ENCODE results near the gene MAGEA6. TPM values are rescaled to one million over a fixed set of nuclear protein-coding genes. Genes with fewer than 3 reads are reported as not detected.
A peak's percentile ranks its signal among the peaks of the same experiment; 100 is the strongest.
"Not testable (repeated sequence)": the region's sequence is repeated elsewhere in the genome, so short reads cannot be mapped to it uniquely, and the experiment has no call there.

MAGEA6 gene
- total RNA-seq, result not detected

- H3K4me3 Mint-ChIP-seq; CTCF ChIA-PET; H3K27me3 Mint-ChIP-seq (ENCODE audit: low read depth); intact Hi-C loops (cut with micrococcal nuclease); H3K27ac Mint-ChIP-seq; H3K36me3 Mint-ChIP-seq (ENCODE audit: low read depth); DNase-seq; H3K4me1 Mint-ChIP-seq (ENCODE audit: low read depth); H3K9me3 Mint-ChIP-seq: not testable (repeated sequence)
Measured at GRCh38 chrX:152769549-152770289, at the start of gene MAGEA6. Gene MAGEA6, minus strand, starts transcription at chrX:152769689. Its CDS starts 2,039 bp downstream, at chrX:152767650.

- no peaks in the 10 kb centered on the region for H3K36me3 Mint-ChIP-seq (ENCODE audit: low read depth)
Measured at GRCh38 chrX:152819266-152819665, 49.8 kb upstream of the MAGEA6 start.

GRCh38 chrX:152818356-152818755 lies 48.9 kb upstream of the MAGEA6 start:
- intact Hi-C loops (cut with micrococcal nuclease), result loop anchor here (5.0 kb wide), 1 partner anchor 1066 kb away; no protein-coding TSS in a partner anchor
- no peak for DNase-seq
- no peaks in the 10 kb centered on the region for H3K9me3 Mint-ChIP-seq
- H3K4me3 Mint-ChIP-seq, result no peak overlapping the region
- CTCF ChIA-PET, result no interaction called here
- no peaks in the 10 kb centered on the region for H3K4me1 Mint-ChIP-seq (ENCODE audit: low read depth)
- peaks cover 3% of the 10 kb centered on the region for H3K27me3 Mint-ChIP-seq (ENCODE audit: low read depth)
- H3K36me3 Mint-ChIP-seq (ENCODE audit: low read depth), result no peaks in the 10 kb centered on the region
- H3K27ac Mint-ChIP-seq, result no peak overlapping the region

More at GRCh38 chrX:152819266-152819665, 49.8 kb upstream of the MAGEA6 start:
- Mint-ChIP-seq H3K4me3 (no peak overlapping the region), H3K9me3 (no peaks in the 10 kb centered on the region), H3K27ac (no peak overlapping the region), H3K4me1 (ENCODE audit: low read depth) (no peaks in the 10 kb centered on the region), H3K27me3 (ENCODE audit: low read depth) (peaks cover 3% of the 10 kb centered on the region)
- intact Hi-C loops (cut with micrococcal nuclease), result loop anchor here (5.0 kb wide), 1 partner anchor 1067 kb away; no protein-coding TSS in a partner anchor
- CTCF ChIA-PET, result no interaction called here
- no peak for DNase-seq

GRCh38 chrX:152817078-152817764 lies 47.7 kb upstream of the MAGEA6 start:
- Mint-ChIP-seq H3K27me3 (ENCODE audit: low read depth) (peaks cover 3% of the 10 kb centered on the region), H3K4me3 (no peak overlapping the region), H3K36me3 (ENCODE audit: low read depth) (no peaks in the 10 kb centered on the region), H3K9me3 (no peaks in the 10 kb centered on the region), H3K4me1 (ENCODE audit: low read depth) (no peaks in the 10 kb centered on the region), H3K27ac (no peak overlapping the region)
- CTCF ChIA-PET, result interaction anchor here (0.7 to 1.0 kb wide), 2 partner anchors 166 to 215 kb away, joined by 3 read pairs; no protein-coding TSS in a partner anchor
- peak; percentile 44 for DNase-seq
- intact Hi-C loops (cut with micrococcal nuclease), result loop anchor here (1.0 to 5.0 kb wide), 4 partner anchors 174 to 1065 kb away; no protein-coding TSS in a partner anchor

GRCh38 chrX:152814048-152814447 lies 44.6 kb upstream of the MAGEA6 start:
- Mint-ChIP-seq H3K4me1 (ENCODE audit: low read depth) (no peaks in the 10 kb centered on the region), H3K36me3 (ENCODE audit: low read depth) (no peaks in the 10 kb centered on the region), H3K27ac (no peak overlapping the region), H3K27me3 (ENCODE audit: low read depth) (no peaks in the 10 kb centered on the region), H3K9me3 (no peaks in the 10 kb centered on the region), H3K4me3 (no peak overlapping the region)
- CTCF ChIA-PET, result interaction anchor here (1.4 kb wide), 1 partner anchor 181 kb away, joined by 3 read pairs; no protein-coding TSS in a partner anchor
- DNase-seq, result no peak
- intact Hi-C loops (cut with micrococcal nuclease), result no loop called here

GRCh38 chrX:152813206-152813605 lies 43.7 kb upstream of the MAGEA6 start:
- Mint-ChIP-seq H3K36me3 (ENCODE audit: low read depth) (no peaks in the 10 kb centered on the region), H3K4me1 (ENCODE audit: low read depth) (no peaks in the 10 kb centered on the region), H3K27ac (no peak overlapping the region), H3K27me3 (ENCODE audit: low read depth) (no peaks in the 10 kb centered on the region), H3K4me3 (no peak overlapping the region), H3K9me3 (no peaks in the 10 kb centered on the region)
- CTCF ChIA-PET, result interaction anchor here (1.4 kb wide), 1 partner anchor 180 kb away, joined by 3 read pairs; no protein-coding TSS in a partner anchor
- no peak for DNase-seq
- intact Hi-C loops (cut with micrococcal nuclease), result no loop called here

GRCh38 chrX:152810403-152810802 lies 40.9 kb upstream of the MAGEA6 start:
- Mint-ChIP-seq H3K4me1 (ENCODE audit: low read depth) (peaks cover 5% of the 10 kb centered on the region), H3K9me3 (no peaks in the 10 kb centered on the region), H3K27ac (no peak overlapping the region), H3K4me3 (no peak overlapping the region), H3K36me3 (ENCODE audit: low read depth) (no peaks in the 10 kb centered on the region), H3K27me3 (ENCODE audit: low read depth) (no peaks in the 10 kb centered on the region)
- CTCF ChIA-PET, result no interaction called here
- DNase-seq, result no peak
- intact Hi-C loops (cut with micrococcal nuclease), result no loop called here

- Mint-ChIP-seq H3K9me3 (no peaks in the 10 kb centered on the region), H3K4me1 (ENCODE audit: low read depth) (peaks cover 5% of the 10 kb centered on the region), H3K36me3 (ENCODE audit: low read depth) (no peaks in the 10 kb centered on the region), H3K27ac (no peak overlapping the region), H3K4me3 (no peak overlapping the region), H3K27me3 (ENCODE audit: low read depth) (no peaks in the 10 kb centered on the region)
- CTCF ChIA-PET, result no interaction called here
- DNase-seq, result no peak
- intact Hi-C loops (cut with micrococcal nuclease), result no loop called here
Measured at GRCh38 chrX:152806035-152806434, 36.5 kb upstream of the MAGEA6 start.

GRCh38 chrX:152798945-152799344 lies 29.5 kb upstream of the MAGEA6 start:
- Mint-ChIP-seq H3K36me3 (ENCODE audit: low read depth) (no peaks in the 10 kb centered on the region), H3K27ac (no peak overlapping the region), H3K9me3 (no peaks in the 10 kb centered on the region), H3K4me3 (no peak overlapping the region), H3K4me1 (ENCODE audit: low read depth) (no peaks in the 10 kb centered on the region), H3K27me3 (ENCODE audit: low read depth) (no peaks in the 10 kb centered on the region)
- DNase-seq, result no peak
- CTCF ChIA-PET, result no interaction called here
- intact Hi-C loops (cut with micrococcal nuclease), result no loop called here

GRCh38 chrX:152787062-152787461 lies 17.6 kb upstream of the MAGEA6 start:
- DNase-seq; H3K36me3 Mint-ChIP-seq (ENCODE audit: low read depth); H3K27ac Mint-ChIP-seq; H3K4me1 Mint-ChIP-seq (ENCODE audit: low read depth); H3K9me3 Mint-ChIP-seq; CTCF ChIA-PET; intact Hi-C loops (cut with micrococcal nuclease); H3K4me3 Mint-ChIP-seq; H3K27me3 Mint-ChIP-seq (ENCODE audit: low read depth): not testable (repeated sequence)

GRCh38 chrX:152766562-152766961 lies 2.9 kb downstream of the MAGEA6 start:
- DNase-seq; H3K4me3 Mint-ChIP-seq; H3K9me3 Mint-ChIP-seq; H3K27ac Mint-ChIP-seq; intact Hi-C loops (cut with micrococcal nuclease); H3K4me1 Mint-ChIP-seq (ENCODE audit: low read depth); H3K27me3 Mint-ChIP-seq (ENCODE audit: low read depth); CTCF ChIA-PET; H3K36me3 Mint-ChIP-seq (ENCODE audit: low read depth): not testable (repeated sequence)

- H3K4me1 Mint-ChIP-seq (ENCODE audit: low read depth); H3K27ac Mint-ChIP-seq: not testable (repeated sequence)
Measured at GRCh38 chrX:152761582-152761981, 7.9 kb downstream of the MAGEA6 start.

GRCh38 chrX:152759544-152759943 lies 9.9 kb downstream of the MAGEA6 start:
- H3K36me3 Mint-ChIP-seq (ENCODE audit: low read depth); CTCF ChIA-PET; H3K27ac Mint-ChIP-seq; intact Hi-C loops (cut with micrococcal nuclease); DNase-seq; H3K4me1 Mint-ChIP-seq (ENCODE audit: low read depth); H3K27me3 Mint-ChIP-seq (ENCODE audit: low read depth); H3K4me3 Mint-ChIP-seq; H3K9me3 Mint-ChIP-seq: not testable (repeated sequence)

More at GRCh38 chrX:152761582-152761981, 7.9 kb downstream of the MAGEA6 start:
- H3K9me3 Mint-ChIP-seq; intact Hi-C loops (cut with micrococcal nuclease); H3K4me3 Mint-ChIP-seq; H3K27me3 Mint-ChIP-seq (ENCODE audit: low read depth); DNase-seq; H3K36me3 Mint-ChIP-seq (ENCODE audit: low read depth); CTCF ChIA-PET: not testable (repeated sequence)

All from activated naive CD4-positive, alpha-beta T cell treated with anti-CD3 and anti-CD28 coated beads for 36 hours (primary cell).